GM12878 (cell line): ENCODE data around the gene TAS2R4. TPM values are rescaled to one million over a fixed set of nuclear protein-coding genes. Genes with fewer than 3 reads are reported as not detected.

Experiments
- BHLHE40 ChIP-seq, 2 experiments: fragments of 450-650 bp in 1 of 2; IDR thresholded peaks; 2 replicates each; pipeline ENCODE4 v1.6.1; 2011 to 2017; ENCODE audit warnings: low read depth in 2 of 2, borderline replicate concordance in 1 of 2, improper control_type of control experiment in 1 of 2, low read length in 1 of 2, mild to moderate bottlenecking in 1 of 2
- BRCA1 ChIP-seq: IDR thresholded peaks from 2 replicates; pipeline ENCODE4 v1.6.1; 2011; ENCODE audit warnings: low read depth, low read length, improper control_type of control experiment
- CREB1 ChIP-seq: IDR thresholded peaks from 2 replicates; pipeline ENCODE4 v1.6.1; 2012; ENCODE audit warnings: low read depth, mild to moderate bottlenecking, inconsistent platforms
- FOS ChIP-seq: IDR thresholded peaks from 3 replicates; pipeline ENCODE4 v1.6.1; 2011; ENCODE audit warnings: borderline replicate concordance; ENCODE audit not compliant: insufficient read length; ENCODE audit errors: extremely low read depth
- JUND ChIP-seq: IDR thresholded peaks from 2 replicates; pipeline ENCODE4 v1.6.1; 2012; ENCODE audit warnings: low read depth, mild to moderate bottlenecking, low read length, improper control_type of control experiment, moderate library complexity
- NFYB ChIP-seq: IDR thresholded peaks from 2 replicates; pipeline ENCODE4 v1.6.1; 2011; ENCODE audit warnings: low read depth, mild to moderate bottlenecking, low read length, improper control_type of control experiment, moderate library complexity; ENCODE audit not compliant: insufficient read depth
- SMARCA5 ChIP-seq: fragments of 450-650 bp; IDR thresholded peaks from 2 replicates; pipeline ENCODE4 v1.6.1; 2017; ENCODE audit warnings: mild to moderate bottlenecking
- SMC3 ChIP-seq: IDR thresholded peaks from 2 replicates; pipeline ENCODE4 v1.6.1; 2011; ENCODE audit warnings: low read length, improper control_type of control experiment, borderline replicate concordance
- SP1 ChIP-seq: IDR thresholded peaks from one replicate; pipeline ENCODE4 v1.6.1; 2011; ENCODE audit warnings: low read depth, low read length
- STAT3 ChIP-seq: IDR thresholded peaks from 2 replicates; pipeline ENCODE4 v1.6.1; 2011; ENCODE audit warnings: low read depth, low read length, improper control_type of control experiment
- TARDBP ChIP-seq: IDR thresholded peaks from 2 replicates; pipeline ENCODE4 v1.6.1; 2016; ENCODE audit warnings: borderline replicate concordance
- YBX1 ChIP-seq: fragments of 450-650 bp; IDR thresholded peaks from 2 replicates; pipeline ENCODE4 v1.6.1; 2016; ENCODE audit warnings: antibody characterized with exemption
- ZNF217 ChIP-seq: fragments of 450-650 bp; IDR thresholded peaks from 2 replicates; pipeline ENCODE4 v1.6.1; 2017; ENCODE audit warnings: antibody characterized with exemption, mild to moderate bottlenecking
- polyA plus RNA-seq, 11 experiments: library from polyadenylated mRNA; depleted of rRNA in 4 of 11; unstranded in 6 of 11; stranded (reverse) in 5 of 11; fragments of >200 nt; fragmentation: Nextera tagmentation in 4 of 11; fragmentation: Illumina TruSeq in 1 of 11; extraction: Ambion mirVana in 4 of 11; extraction: Trizol in 1 of 11; gene quantifications; 1 replicate in 1 of 11; 2 replicates in 10 of 11; pipeline versions ENCODE4 v1.2.1 to v1.2.3, GENCODE V29; 2011 to 2016; ENCODE audit warnings: inconsistent platforms in 2 of 11, missing spikeins in 2 of 11, low read depth in 1 of 11
- total RNA-seq, 4 experiments: library from RNA; depleted of rRNA in 3 of 4; stranded (reverse); fragments of >200 nt in 3 of 4; fragmentation: Illumina TruSeq in 1 of 4; extraction: Trizol in 1 of 4; gene quantifications; 2 replicates each; pipeline versions ENCODE4 v1.2.1 to v1.2.3, GENCODE V29; 2013 to 2021
- TF ChIP-seq, protein P1 (sequence below): fragments of 450-650 bp; IDR thresholded peaks from 2 replicates; pipeline ENCODE4 v1.6.1; 2018; ENCODE audit warnings: borderline replicate concordance, mild to moderate bottlenecking; ENCODE audit not compliant: partially characterized antibody
- TF ChIP-seq, protein P2 (sequence below): IDR thresholded peaks from 2 replicates; pipeline ENCODE4 v1.6.1; 2011; ENCODE audit warnings: low read depth, mild to moderate bottlenecking, low read length, moderate library complexity, borderline replicate concordance; ENCODE audit errors: extremely low read depth
- TF ChIP-seq, protein P3 (sequence below): fragments of 450-650 bp; IDR thresholded peaks from 2 replicates; pipeline ENCODE4 v1.6.1; 2016; ENCODE audit warnings: mild to moderate bottlenecking
- TF ChIP-seq, protein P4 (sequence below): fragments of 150-350 bp; IDR thresholded peaks from 2 replicates; pipeline ENCODE4 v1.6.1; 2014; ENCODE audit warnings: mild to moderate bottlenecking, low read depth, low read length
- TF ChIP-seq, protein P5 (sequence below): fragments of 450-650 bp; formaldehyde crosslinking; IDR thresholded peaks from 2 replicates; pipeline ENCODE4 v1.4.0; 2020; ENCODE audit warnings: mild to moderate bottlenecking, moderate library complexity

Gene TAS2R4
- total and polyA plus RNA-seq, 10 of the 15 experiments (the other 5 are each of a cell fraction or from before 2014, with no cell fraction given), result 0.04 to 0.90 (median 0.40) TPM; not detected in 1

DNA sequence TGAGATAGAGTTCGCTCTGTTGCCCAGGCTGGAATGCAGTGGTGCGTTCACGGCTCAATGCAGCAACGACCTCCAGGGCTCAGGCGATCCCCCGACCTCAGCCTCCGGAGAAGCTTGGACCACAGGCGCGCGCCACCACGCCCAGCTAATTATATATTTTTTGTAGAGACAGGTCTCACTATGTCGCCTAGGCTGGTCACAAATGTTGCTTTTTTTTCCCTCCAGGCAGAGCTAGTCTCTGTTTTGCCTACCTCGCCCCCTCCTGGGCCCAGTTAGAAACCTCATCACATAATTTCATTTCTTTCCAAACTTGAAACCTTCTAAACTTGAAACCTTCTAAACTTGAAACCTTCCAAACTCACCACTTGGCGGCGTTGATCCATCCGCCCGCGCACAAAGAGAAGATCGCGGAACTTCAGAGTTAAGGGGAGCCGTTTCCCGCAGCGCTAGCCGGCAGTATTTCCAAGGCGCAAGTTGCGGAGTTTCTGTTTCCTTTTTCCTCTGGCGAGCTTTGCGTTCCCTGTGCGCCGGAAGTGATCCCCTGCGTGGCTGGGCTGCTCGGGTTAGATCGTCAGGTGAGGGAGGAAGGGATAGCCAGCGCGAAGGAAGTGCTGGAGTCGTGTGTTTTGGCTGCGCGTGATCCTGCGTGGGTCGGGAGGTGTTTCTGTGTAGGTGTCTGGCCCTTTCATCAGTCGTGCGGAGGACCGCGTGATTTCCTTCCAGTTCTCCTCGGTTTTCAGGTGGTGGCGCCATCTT lies 38.5 kb upstream of the TAS2R4 start, which contains the start of gene SSBP1 (continued):
- TF ChIP-seq BHLHE40 (IDR thresholded peaks at IDR 0.05; ENCODE audit: borderline replicate concordance in 1 of 2, low read depth in 2 of 2, low read length in 1 of 2) (peak in 1 of 2 experiments; percentile 87; a peak in 2 of 4 replicates), BRCA1 (no peak), JUND (no peak), ZNF217 (0 out of 2 replicates have a peak, but pooled peaks have one; percentile 28), CREB1 (peak; percentile 96), TARDBP (peak; percentile 76; the same call in 1 of the 2 replicates), NFYB (no peak), SMARCA5 (peak; percentile 97), STAT3 (no peak), YBX1 (no peak), SMC3 (peak; percentile 26; the same call in 1 of the 2 replicates), FOS (no peak), SP1 (peak; percentile 87)
- TF ChIP-seq, protein P1, sequence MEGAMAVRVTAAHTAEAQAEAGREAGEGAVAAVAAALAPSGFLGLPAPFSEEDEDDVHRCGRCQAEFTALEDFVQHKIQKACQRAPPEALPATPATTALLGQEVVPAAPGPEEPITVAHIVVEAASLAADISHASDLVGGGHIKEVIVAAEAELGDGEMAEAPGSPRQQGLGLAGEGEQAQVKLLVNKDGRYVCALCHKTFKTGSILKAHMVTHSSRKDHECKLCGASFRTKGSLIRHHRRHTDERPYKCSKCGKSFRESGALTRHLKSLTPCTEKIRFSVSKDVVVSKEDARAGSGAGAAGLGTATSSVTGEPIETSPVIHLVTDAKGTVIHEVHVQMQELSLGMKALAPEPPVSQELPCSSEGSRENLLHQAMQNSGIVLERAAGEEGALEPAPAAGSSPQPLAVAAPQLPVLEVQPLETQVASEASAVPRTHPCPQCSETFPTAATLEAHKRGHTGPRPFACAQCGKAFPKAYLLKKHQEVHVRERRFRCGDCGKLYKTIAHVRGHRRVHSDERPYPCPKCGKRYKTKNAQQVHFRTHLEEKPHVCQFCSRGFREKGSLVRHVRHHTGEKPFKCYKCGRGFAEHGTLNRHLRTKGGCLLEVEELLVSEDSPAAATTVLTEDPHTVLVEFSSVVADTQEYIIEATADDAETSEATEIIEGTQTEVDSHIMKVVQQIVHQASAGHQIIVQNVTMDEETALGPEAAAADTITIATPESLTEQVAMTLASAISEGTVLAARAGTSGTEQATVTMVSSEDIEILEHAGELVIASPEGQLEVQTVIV, result peak; percentile 89
- TF ChIP-seq, protein P2, sequence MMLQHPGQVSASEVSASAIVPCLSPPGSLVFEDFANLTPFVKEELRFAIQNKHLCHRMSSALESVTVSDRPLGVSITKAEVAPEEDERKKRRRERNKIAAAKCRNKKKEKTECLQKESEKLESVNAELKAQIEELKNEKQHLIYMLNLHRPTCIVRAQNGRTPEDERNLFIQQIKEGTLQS, result no peak
- TF ChIP-seq, protein P3, sequence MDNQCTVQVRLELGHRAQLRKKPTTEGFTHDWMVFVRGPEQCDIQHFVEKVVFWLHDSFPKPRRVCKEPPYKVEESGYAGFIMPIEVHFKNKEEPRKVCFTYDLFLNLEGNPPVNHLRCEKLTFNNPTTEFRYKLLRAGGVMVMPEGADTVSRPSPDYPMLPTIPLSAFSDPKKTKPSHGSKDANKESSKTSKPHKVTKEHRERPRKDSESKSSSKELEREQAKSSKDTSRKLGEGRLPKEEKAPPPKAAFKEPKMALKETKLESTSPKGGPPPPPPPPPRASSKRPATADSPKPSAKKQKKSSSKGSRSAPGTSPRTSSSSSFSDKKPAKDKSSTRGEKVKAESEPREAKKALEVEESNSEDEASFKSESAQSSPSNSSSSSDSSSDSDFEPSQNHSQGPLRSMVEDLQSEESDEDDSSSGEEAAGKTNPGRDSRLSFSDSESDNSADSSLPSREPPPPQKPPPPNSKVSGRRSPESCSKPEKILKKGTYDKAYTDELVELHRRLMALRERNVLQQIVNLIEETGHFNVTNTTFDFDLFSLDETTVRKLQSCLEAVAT, result peak; percentile 66
- TF ChIP-seq, protein P4, sequence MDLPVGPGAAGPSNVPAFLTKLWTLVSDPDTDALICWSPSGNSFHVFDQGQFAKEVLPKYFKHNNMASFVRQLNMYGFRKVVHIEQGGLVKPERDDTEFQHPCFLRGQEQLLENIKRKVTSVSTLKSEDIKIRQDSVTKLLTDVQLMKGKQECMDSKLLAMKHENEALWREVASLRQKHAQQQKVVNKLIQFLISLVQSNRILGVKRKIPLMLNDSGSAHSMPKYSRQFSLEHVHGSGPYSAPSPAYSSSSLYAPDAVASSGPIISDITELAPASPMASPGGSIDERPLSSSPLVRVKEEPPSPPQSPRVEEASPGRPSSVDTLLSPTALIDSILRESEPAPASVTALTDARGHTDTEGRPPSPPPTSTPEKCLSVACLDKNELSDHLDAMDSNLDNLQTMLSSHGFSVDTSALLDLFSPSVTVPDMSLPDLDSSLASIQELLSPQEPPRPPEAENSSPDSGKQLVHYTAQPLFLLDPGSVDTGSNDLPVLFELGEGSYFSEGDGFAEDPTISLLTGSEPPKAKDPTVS, result peak; percentile 83; the same call in 1 of the 2 replicates
- TF ChIP-seq, protein P5, sequence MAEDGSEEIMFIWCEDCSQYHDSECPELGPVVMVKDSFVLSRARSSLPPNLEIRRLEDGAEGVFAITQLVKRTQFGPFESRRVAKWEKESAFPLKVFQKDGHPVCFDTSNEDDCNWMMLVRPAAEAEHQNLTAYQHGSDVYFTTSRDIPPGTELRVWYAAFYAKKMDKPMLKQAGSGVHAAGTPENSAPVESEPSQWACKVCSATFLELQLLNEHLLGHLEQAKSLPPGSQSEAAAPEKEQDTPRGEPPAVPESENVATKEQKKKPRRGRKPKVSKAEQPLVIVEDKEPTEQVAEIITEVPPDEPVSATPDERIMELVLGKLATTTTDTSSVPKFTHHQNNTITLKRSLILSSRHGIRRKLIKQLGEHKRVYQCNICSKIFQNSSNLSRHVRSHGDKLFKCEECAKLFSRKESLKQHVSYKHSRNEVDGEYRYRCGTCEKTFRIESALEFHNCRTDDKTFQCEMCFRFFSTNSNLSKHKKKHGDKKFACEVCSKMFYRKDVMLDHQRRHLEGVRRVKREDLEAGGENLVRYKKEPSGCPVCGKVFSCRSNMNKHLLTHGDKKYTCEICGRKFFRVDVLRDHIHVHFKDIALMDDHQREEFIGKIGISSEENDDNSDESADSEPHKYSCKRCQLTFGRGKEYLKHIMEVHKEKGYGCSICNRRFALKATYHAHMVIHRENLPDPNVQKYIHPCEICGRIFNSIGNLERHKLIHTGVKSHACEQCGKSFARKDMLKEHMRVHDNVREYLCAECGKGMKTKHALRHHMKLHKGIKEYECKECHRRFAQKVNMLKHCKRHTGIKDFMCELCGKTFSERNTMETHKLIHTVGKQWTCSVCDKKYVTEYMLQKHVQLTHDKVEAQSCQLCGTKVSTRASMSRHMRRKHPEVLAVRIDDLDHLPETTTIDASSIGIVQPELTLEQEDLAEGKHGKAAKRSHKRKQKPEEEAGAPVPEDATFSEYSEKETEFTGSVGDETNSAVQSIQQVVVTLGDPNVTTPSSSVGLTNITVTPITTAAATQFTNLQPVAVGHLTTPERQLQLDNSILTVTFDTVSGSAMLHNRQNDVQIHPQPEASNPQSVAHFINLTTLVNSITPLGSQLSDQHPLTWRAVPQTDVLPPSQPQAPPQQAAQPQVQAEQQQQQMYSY, result no peak
